Measurements from ENCODE around the gene IL20RA.
"Not testable (repeated sequence)": the region's sequence is repeated elsewhere in the genome, so short reads cannot be mapped to it uniquely, and the experiment has no call there.

IL20RA gene, protein sequence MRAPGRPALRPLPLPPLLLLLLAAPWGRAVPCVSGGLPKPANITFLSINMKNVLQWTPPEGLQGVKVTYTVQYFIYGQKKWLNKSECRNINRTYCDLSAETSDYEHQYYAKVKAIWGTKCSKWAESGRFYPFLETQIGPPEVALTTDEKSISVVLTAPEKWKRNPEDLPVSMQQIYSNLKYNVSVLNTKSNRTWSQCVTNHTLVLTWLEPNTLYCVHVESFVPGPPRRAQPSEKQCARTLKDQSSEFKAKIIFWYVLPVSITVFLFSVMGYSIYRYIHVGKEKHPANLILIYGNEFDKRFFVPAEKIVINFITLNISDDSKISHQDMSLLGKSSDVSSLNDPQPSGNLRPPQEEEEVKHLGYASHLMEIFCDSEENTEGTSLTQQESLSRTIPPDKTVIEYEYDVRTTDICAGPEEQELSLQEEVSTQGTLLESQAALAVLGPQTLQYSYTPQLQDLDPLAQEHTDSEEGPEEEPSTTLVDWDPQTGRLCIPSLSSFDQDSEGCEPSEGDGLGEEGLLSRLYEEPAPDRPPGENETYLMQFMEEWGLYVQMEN

DNA sequence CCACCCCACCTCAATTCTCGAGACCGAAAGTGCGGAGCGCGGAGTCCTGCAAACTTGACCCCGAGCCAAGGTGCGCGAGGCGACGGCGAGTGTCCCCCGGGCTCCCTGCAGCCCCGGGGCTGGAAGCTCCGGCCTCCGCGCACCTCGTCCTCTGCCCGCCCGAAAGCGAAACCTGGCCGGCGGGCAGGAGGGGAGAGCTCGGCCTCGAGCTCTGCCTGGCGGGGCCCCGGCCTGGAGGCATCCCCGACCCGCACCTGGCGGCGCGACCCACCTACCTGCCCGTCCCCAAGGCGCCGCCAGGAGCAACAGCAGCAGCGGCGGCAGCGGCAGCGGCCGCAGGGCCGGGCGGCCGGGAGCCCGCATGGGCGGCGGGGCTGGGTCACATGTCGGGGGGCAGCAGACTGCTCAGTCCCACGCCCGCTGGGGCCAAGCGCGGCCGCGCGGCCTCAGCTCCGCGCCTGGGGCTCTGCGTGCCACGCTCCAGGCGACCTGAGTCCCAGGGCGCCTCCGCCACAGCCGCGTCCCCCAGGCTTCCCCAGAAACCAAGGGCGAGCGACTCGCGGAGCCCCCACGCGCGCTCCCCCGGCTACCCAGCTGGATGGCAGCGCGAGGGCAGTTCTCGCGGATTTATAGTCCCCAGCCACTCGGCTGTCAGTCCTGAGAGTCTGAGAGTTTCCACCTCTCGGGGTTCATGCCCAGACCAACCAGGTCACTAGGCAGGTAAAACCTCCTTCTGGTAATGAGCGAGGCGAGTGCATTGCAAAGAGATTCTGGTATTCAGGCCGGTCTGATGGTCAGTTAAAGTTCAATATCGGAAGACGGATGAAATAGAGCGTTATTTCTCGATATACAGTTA is at the start of gene IL20RA:
TSS of gene IL20RA (minus strand) at position 600 of the 856 bp plus-strand sequence. CDS start at position 363, 237 bp downstream.
- peak; percentile 59 for DNase-seq

DNA sequence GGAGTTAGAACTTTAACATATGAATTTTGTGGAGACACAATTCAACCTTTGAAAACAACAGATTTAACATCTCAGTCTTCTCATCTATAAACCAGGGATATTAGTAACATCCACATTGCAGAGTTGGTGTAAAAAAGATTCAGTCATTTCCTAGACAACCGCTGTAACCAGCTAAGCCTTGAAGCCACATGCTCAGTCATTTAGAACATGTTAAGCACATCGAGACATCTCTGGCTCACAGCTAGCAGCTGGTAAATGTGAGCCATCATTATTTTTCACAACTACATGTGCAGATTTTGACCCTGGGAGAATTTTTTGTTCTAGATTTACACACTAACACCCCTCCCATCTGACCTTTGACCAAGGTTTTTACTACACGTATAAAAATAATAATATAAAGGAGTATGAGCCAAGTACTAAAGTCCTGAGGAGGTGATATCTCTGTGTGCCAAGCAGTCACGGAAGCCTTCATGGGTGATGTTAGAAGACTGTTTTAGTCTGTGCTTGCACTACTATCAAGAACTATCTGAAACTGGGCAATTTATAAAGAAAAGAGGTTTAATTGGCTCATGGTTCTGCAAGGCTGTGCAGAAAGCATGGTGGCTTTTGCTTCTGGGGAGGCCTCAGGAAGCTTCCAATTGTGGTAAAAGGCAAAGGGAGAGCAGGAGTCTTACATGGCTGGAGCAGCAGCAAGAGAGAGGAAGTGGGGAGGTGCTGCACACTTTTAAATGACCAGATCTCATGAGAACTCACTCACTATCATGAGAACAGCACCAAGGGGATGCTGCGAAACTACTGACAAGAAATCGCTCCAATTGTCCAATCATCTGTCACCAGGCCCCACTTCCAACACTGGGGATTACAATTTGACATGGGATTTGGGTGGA is 48.7 kb upstream of the IL20RA start:
- DNase-seq = no peak

DNA sequence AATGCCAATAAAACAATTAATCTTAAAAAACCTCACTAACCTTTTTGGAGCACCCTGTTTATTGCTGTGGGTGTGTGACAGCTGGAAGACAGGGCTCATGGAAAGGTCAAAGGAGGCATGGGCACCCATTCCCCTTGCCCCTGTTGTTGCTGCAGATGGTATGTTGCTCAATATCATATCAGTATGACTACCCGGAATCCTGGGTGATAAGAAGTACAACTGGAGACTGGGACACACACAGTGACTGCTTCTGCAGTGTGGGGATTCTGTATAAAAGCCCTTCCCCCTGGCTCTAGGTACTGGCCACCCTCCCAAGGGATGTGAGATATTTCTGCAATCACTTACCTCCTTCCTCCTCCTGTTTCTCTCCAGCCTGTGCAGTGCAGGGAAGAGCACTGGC is 47.3 kb upstream of the IL20RA start:
- DNase-seq = no peak

DNA sequence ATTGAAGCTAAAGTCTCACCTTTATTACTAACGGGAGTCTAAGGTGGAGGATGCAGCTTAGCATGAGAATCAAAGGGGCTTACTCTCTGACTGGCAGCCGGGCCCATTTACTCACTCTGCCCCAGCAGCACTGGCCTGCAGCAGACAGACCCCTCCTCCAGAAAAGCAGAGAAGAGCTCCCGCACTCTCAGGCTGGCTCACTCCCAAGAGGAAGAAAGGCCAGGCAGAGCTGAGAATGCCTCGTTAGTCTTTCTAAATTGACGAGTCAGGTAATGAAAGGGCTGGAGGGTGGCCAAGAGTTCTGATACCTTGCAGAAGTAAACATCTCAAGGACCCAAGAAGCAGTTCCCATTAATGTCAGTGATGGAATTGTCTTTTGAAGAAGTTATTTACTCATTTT is 44.5 kb upstream of the IL20RA start:
- no peak for DNase-seq

DNA sequence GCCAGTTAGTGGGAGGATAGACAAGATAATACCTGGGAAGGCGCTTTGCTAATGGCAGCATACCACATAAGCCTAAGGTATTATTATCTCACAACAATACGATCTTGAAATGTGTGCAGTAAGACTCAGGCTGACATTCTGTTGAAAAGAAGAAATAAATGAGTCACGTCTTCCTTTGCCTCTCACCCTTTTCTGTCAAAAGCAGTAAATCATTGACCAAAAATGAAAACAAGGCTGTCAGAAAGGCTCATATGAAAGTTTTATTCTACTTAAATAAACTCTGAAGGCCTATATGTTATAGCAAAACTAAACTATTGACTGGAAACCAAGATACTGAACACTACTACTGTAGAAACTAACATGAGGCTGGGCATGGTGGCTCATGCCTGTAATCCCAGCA is 43.1 kb upstream of the IL20RA start:
- DNase-seq = no peak

DNA sequence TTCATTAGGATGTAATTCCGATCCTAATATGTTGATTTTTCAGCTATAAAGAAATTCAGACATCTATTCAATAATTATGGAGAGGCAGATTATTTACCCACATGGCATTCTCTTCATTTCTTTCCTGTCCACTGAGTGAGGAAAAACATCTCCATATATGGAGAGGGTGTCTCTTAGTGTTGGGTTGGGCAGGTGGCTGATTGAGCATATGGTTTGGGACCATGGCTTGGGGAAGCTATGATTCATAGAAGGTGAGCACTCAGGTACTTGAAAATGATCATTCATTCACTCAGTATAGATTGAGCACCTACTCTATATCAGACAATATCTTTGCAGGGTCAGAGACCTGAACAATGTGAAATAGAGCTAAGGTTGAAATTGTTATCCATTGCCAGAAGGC is 41.3 kb upstream of the IL20RA start:
- DNase-seq = no peak

DNA sequence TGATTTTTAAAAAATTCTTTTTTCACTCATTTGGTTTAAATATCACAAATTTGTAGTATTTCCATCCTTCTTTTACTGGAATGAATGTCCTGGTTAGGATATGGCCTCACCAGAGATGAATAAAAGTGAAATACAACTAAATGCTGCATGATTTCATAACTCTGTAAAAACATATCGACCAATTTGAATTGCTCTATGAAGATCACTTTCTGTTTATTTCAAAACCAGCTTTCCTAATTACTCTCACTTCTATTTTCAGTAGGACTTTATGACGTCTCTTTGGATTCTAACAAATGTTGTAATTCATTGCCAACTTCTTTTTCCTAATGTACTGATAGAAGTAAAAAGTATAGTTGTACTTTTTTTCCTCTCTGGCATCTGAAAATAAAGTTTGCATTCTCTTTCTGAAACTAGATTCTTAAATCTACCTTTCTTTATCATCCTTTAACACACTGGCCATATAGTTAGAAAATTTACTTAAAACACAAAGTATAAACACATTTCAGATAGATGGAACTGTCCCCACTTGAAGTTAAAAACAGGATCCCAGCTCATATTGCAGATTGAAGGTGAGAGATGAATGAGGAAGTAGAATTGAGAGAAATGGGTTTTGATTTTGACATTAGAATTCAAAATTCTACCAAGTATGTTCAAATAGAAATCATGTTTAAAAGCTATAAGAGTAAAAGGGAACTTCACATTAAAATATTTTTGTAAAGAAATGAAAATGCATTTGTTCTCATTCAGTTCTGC is 40.3 kb upstream of the IL20RA start:
- no peak for DNase-seq

DNA sequence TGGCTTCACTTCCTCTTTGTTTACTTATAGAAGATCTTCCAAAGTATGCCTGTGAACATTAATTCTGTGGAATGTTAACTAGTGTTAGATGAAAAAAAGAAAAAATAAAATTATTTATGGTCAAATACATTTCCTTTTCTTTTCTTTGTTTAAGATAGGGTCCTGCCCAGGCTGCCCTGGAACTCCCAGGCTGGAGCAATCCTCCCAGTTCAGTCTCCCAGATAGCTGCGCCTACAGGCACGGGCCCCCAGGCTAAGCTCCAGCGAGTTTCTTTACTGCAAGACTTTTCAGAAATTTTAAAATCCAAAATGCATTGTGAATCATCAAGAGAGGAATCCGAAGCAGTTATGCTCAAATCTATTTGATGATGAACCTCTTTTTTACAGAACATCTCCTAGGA is 39.3 kb upstream of the IL20RA start:
- DNase-seq = no peak

DNA sequence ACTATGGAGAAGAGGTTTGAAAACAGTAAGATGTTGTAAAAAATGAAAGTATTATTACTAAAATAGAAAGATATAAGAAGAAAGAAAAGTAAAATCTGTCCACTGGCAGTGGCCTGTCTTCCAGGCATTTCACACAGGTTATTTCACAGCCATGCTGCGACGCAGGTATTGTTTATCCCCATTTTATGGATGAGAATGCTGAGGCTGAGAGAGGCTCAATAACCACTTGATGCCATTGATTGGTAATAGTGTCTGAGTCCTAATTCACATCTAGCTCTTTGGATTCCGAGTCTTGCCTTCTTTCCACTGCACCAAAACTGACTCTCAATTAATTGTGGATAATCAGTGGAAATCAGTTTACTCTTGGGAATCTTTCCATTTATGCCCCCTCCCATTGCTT is 37.2 kb upstream of the IL20RA start:
- DNase-seq = no peak

DNA sequence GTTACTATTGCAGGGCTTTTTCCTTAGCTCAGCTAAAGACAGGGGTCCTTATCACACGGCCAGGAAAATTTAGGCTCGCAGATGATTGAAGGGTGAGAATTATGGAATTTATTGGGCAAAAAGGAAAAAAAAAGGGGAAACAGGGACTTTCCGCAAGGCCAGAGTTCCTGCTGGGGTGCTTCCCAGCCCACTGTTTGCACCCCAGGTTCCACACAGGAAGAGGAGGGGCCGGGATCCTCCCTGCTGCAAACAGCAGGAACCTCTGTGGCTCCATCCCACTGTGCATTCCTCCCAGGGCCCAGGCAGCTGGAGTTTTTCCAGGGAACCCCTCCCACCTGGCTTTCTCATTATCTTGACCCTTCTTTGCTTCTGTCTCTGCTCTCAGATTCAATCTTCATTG is 35.9 kb upstream of the IL20RA start:
- DNase-seq = no peak

DNA sequence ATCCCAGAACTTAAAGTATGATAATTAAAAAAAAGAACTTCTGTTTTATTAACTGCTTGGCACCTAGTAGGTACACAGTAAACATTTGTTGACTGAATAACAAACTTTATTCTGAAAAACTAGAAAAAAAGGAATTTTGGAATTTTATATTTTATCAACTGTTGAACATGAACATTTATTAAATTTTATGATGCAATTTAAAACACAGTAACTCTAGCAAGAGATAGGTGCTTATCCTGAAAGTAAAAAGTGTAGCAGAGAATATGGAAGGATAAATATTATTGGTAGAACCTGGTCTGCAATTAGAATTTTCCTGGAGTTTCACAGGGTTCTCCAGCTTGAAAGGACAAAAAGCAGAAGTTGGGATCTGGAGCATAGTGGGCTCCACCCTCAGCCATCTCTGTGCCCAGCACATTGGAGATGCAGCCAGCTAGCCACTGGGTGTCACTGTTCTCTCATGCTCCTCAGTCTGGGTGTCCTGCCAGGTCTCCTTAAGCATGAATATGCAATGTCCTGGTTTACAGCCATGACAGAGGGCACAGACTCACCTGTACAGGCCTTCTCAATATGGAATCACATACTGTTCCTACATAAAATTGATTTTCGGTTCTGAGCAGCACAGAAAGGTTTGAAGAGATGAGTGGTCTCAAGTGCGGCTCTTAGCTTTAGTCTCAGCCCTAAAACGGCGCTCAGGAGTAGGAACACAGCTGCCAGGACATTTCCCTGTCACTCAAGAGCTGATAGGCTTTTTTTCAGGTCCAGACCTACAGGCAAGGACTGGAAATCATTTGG is 31.7 kb upstream of the IL20RA start:
- no peak for DNase-seq

DNA sequence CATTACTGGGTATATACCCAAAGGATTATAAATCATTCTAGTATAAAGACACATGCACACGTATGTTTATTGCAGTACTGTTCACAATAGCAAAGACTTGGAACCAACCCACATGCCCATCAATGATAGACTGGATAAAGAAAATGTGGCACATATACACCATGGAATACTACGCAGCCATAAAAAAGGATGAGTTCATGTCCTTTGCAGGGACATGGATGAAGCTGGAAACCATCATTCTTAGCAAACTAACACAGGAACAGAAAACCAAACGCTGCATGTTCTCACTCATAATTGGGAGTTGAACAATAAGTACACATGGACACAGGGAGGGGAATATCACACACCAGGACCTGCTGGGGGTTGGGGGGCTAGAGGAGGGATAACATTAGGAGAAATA is 31.0 kb upstream of the IL20RA start:
- not testable (repeated sequence) for DNase-seq

DNA sequence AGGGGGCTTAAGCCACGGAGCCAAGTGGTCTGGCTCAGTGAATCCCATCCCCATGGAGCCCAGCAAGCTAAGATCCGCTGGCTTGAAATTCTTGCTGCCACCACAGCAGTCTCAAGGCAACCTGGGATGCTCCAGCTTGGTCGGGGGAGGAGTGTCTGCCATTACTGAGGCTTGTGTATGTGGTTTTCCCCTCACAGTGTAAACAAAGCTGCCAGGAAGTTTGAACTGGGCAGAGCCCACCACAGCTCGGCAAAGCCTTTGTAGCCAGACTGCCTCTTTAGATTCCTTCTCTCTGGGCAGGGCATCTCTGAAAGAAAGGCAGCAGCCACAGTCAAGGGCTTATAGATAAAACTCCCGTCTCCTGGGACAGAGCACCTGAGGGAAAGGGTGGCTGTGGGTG is 25.5 kb upstream of the IL20RA start:
- DNase-seq = no peak

DNA sequence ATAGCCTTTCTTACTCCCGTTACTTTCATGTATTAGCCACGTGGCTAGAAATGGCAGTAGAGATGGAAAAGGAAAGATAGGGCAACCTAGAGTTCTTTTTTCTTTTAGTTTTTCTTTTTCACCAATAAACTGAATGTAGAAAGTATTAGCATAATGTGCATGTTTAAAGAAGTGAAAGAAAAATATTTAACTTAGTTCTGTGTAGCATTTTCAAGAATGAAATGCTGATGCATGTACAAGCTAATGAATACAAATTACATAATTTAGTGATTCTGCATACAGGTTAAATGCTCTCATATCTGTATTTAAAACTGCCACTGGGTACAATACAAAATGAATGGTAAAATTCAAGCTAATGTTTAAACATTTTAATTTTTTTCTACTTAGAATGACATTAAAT is 22.6 kb upstream of the IL20RA start:
- DNase-seq = no peak

DNA sequence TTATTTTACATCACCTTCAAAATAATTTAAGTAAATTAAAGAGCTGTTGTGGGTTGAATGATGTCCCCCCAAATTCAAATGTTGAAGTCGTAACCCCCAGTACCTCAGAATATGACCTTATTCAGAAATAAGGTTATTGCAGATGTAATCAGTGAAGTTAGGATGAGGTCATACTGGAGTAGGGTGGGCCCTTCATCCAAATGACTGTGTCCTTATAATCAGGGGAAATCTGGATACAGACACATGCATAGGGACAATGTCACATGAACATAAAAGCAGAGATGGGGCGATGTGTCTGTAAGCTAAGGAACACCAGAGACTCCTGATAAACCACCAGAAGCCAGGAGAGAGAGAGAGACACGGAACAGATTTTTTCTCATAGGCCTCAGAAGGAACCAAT is 13.3 kb upstream of the IL20RA start:
- no peak for DNase-seq

DNA sequence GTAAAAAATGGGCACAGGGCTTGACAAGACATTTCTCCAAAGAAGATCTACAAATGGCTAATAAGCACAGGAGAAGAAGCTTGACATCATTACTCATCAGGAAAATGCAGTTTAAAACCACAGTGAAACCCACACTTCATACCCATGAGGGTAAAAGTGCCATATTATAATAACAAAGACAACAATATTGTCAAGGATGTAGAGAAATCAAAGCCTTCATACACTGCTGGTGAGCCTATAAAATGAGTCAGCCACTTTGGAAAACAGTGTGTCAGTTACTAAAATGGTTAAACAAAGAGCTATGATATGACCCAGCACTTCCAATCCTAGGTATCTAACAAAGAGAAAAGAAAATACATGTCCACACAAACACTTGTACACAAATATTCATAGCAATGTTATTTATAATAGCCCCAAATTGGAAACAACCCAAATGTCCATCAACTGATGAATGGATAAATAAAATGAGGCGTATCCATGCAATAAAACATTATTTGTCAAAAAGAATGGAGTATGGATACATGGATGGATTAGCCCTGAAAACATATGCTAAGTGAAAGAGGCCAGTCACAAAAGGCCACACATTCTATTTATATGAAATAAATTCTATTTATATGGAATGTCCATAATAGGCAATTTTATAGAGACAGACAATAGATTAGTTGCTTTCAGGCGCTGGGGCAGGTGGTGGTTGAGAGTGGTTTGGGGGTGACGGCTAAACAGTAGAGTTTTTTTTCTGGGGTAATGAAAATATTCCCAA is 11.5 kb upstream of the IL20RA start:
- no peak for DNase-seq

DNA sequence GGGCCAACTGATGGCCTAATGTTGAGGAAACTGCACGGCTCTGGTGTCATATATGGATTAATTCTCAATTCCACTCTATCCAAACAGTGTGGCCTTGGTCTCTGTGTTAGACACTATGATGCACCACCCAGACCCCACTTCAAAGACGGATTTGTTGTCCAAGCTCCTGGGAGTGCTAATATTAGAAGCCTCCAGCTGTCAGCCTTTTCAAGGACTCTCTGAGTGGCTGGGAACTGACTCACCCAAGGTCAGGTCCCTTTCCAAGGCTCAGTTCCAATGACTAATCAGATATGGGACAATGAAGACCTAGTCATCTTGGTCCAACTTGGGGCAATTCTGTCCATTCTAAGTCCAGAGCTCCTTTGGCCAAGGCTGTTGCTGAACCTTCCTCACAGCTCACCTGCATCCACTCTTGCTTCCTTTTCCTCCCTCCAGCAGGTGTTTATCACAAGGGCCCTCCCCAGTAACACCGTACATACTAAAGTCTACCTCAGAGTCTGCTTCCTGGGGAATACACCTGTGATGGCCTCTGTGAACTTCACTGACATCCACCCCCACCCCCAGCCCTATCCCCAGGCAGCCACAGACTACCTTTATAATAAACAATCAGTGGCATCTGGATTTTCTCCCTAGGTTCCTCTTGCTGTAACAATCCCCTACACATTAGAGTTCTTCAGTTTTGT is 7.2 kb upstream of the IL20RA start:
- no peak for DNase-seq

DNA sequence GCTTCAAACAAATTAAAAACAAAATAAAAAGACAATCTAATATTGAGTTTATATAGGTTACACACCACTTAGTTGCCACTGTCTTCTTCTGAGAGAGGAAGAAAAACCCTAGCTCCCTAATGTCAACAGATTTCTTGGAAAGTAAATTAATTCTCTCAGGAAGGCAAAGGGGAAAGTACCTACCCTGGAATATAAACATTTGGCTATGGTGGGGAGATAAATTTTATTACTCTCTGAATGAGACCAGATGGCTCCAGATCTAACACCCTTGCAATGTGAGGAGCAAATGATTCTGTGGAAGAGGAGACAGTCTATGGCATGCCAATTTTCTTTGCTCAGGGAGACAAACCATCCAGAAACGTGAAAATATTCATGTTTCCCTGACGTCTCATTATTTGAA is 4.3 kb upstream of the IL20RA start:
- no peak for DNase-seq

DNA sequence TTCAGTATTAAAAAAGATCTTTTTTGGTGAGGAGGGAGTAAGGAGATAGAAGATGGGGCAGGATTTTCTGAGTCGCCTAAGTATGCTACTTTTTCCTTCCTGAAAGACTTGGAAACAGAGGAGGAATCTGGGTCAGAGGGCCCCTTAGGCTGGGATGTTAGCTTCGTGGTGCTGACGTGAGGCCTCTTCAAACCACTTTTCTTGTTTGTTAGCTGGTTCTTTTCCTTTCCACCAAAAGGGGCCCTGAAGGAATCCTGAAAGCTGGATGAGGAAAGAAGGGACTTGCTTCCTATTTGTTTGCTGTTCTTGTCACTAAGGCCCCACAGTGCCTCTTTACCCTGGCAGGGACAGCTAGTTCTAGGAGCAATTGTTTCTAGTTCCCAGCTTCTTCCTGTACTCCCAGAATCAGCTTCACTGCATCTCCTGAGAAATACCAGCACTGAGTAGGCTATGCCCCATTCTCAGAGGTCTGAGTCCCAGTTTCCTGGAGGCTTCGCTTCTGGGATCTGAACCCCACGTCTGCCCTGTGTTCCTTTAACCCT is 2.2 kb upstream of the IL20RA start:
- DNase-seq = no peak

Data from right forelimb (tissue), 1 donor.